Upper lobe of left lung (tissue), 6 donors: Measurements from ENCODE around the gene ESRRG. TPM values are rescaled to one million over a fixed set of nuclear protein-coding genes. Genes with fewer than 3 reads are reported as not detected.

Experiments
- ATAC-seq, 2 donors: fragments of 200-7000 bp; cut with Tn5 transposase; one replicate each; pipeline ENCODE4 v1.9.1; 2022; ENCODE audit warnings: mild to moderate bottlenecking in 2 of 2, moderate library complexity in 2 of 2; ENCODE audit not compliant: low FRiP score in 2 of 2
- DNase-seq, 2 donors: peaks; one replicate each; pipeline ENCODE4 v3.0.0-alpha.2; 2019 to 2020
- H3K27ac ChIP-seq, 4 donors: fragments of 200-600 bp; sonication (generic); one replicate each; pipeline ENCODE4 v1.5.1; 2016 to 2019
- H3K27me3 ChIP-seq, 4 donors: fragments of 200-600 bp; sonication (generic); one replicate each; pipeline ENCODE4 v1.5.1; 2017 to 2019
- H3K36me3 ChIP-seq, 4 donors: fragments of 200-600 bp; sonication (generic); one replicate each; pipeline ENCODE4 v1.5.1; 2016 to 2019
- H3K4me1 ChIP-seq, 4 donors: fragments of 200-600 bp; sonication (generic); one replicate each; pipeline ENCODE4 v1.5.1; 2018 to 2019
- H3K4me3 ChIP-seq, 4 donors: fragments of 200-600 bp; sonication (generic); one replicate each; pipeline ENCODE4 v1.5.1; 2017 to 2019; ENCODE audit warnings: mild to moderate bottlenecking in 2 of 4, moderate library complexity in 1 of 4
- H3K9me3 ChIP-seq, 4 donors: fragments of 200-600 bp; sonication (generic); one replicate each; pipeline ENCODE4 v1.5.1; 2018 to 2019
- EP300 ChIP-seq, 4 donors: sonication (generic); formaldehyde crosslinking; IDR thresholded peaks; one replicate each; pipeline ENCODE4 v1.5.1; 2017; ENCODE audit warnings: antibody characterized with exemption in 4 of 4, control low read depth in 2 of 4
- POLR2A ChIP-seq, 4 donors: fragments of 450-650 bp; IDR thresholded peaks; one replicate each; pipeline ENCODE4 v1.5.1; 2016 to 2017; ENCODE audit warnings: antibody characterized with exemption in 4 of 4, mild to moderate bottlenecking in 2 of 4
- POLR2AphosphoS5 ChIP-seq, 2 donors: sonication (generic); formaldehyde crosslinking; IDR thresholded peaks; one replicate each; pipeline ENCODE4 v1.5.1; 2017; ENCODE audit warnings: antibody characterized with exemption in 2 of 2
- WGBS, 2 donors: methylation state at CpG; one replicate each; pipeline ENCODE4 v1.1.5; 2017 to 2018; 5-methylcytosine and 5-hydroxymethylcytosine counted together
- total RNA-seq, 6 donors: library from RNA; depleted of rRNA in 4 of 6; stranded (reverse); fragments of >200 nt in 4 of 6; gene quantifications; one replicate each; pipeline versions ENCODE4 v1.1.0 to v1.2.1, GENCODE V29; 2016 to 2021
- TF ChIP-seq, protein P1 (sequence below), 6 experiments: fragments of 450-650 bp in 4 of 6; fragments of 200-600 bp in 2 of 6; sonication (generic) in 2 of 6; IDR thresholded peaks; one replicate each; pipeline ENCODE4 v1.5.1; 2016 to 2019; ENCODE audit warnings: antibody characterized with exemption in 6 of 6
- donor health status: DM: no; HTN: no; CAD: no; lungs with moderate emphysema.
- donor health status: DM: no; HTN: yes; CAD: no; lungs with severe emphysema.

Gene ESRRG
- total RNA-seq, 6 donors from 2014 or later: 0.23 to 3.2 (median 0.95) TPM

GRCh38 chr1:216666441-216666840, 56.8 kb downstream of the ESRRG start:
- Histone ChIP-seq H3K4me3 (no peak overlapping the region), H3K27ac (no peak overlapping the region), H3K4me1 (no peaks in the 10 kb centered on the region), H3K9me3 (no peaks in the 10 kb centered on the region), H3K36me3 (no peaks in the 10 kb centered on the region), H3K27me3 (no peaks in the 10 kb centered on the region)
- TF ChIP-seq EP300 (IDR thresholded peaks at IDR 0.05): no peak
- ATAC-seq (no peak), DNase-seq (no peak)
- 82 to 87% methylated on average over 2 of the region's 2 CpGs for WGBS, 2 donors

DNA sequence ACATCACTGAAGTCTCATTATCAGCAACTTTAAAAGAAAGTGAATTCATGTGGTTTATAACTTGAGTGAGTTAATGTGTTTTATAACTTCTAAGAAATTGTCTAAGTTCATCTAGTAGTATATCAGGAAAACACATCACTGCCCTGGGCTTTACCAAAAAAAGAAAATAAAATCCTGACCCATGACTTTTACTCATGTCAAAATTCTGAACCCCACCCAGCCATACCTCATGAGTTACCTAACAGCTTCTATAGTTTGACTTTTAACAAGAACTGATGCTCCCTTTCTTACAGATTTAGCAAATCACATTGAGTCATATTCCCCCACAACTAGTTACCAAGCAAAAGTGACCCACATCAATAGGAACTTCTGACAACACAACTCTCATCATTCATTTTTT, 57.4 kb downstream of the ESRRG start:
- Histone ChIP-seq H3K27me3 (no peaks in the 10 kb centered on the region), H3K36me3 (no peaks in the 10 kb centered on the region), H3K4me3 (no peak overlapping the region), H3K27ac (no peak overlapping the region), H3K4me1 (no peaks in the 10 kb centered on the region), H3K9me3 (no peaks in the 10 kb centered on the region)
- ATAC-seq (no peak), DNase-seq (no peak)
- TF ChIP-seq POLR2AphosphoS5 (IDR thresholded peaks at IDR 0.05): no peak
- no peak for TF ChIP-seq POLR2A (IDR thresholded peaks at IDR 0.05)

DNA sequence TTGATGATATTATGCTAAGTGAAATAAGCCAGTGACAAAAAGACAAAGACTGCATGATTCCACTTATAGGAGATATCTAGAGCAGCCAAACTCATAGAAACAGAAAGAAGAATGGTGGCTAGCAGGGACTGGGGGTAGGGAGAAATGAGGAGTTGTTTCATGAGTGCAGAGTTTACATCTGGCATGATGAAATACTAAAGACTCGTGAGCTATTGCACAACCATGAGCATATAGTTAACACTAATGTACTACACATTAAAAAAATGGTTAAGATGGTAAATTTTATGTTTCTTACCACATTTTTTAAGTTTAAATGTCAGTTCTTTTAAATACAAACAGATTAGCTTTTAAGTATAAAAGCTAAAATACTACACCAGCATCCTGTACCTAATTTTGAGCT, 57.8 kb downstream of the ESRRG start:
- ATAC-seq (no peak), DNase-seq (no peak)
- no peaks in the 10 kb centered on the region for H3K4me1 ChIP-seq
- no peaks in the 10 kb centered on the region for H3K9me3 ChIP-seq
- H3K27me3 ChIP-seq: no peaks in the 10 kb centered on the region
- H3K4me3 ChIP-seq: no peak overlapping the region
- no peak for TF ChIP-seq POLR2A (IDR thresholded peaks at IDR 0.05)
- TF ChIP-seq, protein P1, sequence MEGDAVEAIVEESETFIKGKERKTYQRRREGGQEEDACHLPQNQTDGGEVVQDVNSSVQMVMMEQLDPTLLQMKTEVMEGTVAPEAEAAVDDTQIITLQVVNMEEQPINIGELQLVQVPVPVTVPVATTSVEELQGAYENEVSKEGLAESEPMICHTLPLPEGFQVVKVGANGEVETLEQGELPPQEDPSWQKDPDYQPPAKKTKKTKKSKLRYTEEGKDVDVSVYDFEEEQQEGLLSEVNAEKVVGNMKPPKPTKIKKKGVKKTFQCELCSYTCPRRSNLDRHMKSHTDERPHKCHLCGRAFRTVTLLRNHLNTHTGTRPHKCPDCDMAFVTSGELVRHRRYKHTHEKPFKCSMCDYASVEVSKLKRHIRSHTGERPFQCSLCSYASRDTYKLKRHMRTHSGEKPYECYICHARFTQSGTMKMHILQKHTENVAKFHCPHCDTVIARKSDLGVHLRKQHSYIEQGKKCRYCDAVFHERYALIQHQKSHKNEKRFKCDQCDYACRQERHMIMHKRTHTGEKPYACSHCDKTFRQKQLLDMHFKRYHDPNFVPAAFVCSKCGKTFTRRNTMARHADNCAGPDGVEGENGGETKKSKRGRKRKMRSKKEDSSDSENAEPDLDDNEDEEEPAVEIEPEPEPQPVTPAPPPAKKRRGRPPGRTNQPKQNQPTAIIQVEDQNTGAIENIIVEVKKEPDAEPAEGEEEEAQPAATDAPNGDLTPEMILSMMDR (IDR thresholded peaks at IDR 0.05): no peak
- TF ChIP-seq POLR2AphosphoS5 (IDR thresholded peaks at IDR 0.05): no peak
- no peak for TF ChIP-seq EP300 (IDR thresholded peaks at IDR 0.05)
- WGBS, 2 donors: 43 to 46% methylated on average over 1 of the region's 1 CpG
- no peak overlapping the region for H3K27ac ChIP-seq
- H3K36me3 ChIP-seq: no peaks in the 10 kb centered on the region

DNA sequence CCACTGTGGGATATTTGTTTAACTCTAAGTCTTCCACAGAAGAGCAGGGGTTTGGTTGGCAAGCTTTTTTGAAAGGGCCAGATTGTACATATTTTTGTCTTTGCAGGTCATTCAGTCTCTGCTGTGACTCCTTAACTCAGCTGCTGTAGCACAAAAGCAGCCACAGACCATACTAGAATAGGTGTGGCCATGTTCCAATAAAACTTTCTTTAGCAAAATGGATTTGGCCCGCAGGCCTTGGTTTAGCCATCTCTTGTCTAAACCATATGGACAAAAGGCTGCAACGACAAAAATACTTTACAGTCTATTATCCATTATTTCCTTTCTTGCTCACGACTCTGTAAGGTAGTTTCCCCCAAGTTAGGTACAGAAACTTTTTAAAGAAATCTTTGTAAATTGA, 60.5 kb downstream of the ESRRG start:
- no peak for ATAC-seq
- Histone ChIP-seq H3K4me1 (no peaks in the 10 kb centered on the region), H3K27ac (no peak overlapping the region), H3K9me3 (no peaks in the 10 kb centered on the region), H3K36me3 (no peaks in the 10 kb centered on the region), H3K27me3 (no peaks in the 10 kb centered on the region), H3K4me3 (no peak overlapping the region)
- TF ChIP-seq POLR2AphosphoS5 (IDR thresholded peaks at IDR 0.05) (no peak), POLR2A (IDR thresholded peaks at IDR 0.05) (no peak)
- TF ChIP-seq, protein P1 (IDR thresholded peaks at IDR 0.05): no peak
- DNase-seq: no peak
- 90 to 94% methylated on average over 3 of the region's 3 CpGs for WGBS, 2 donors

DNA sequence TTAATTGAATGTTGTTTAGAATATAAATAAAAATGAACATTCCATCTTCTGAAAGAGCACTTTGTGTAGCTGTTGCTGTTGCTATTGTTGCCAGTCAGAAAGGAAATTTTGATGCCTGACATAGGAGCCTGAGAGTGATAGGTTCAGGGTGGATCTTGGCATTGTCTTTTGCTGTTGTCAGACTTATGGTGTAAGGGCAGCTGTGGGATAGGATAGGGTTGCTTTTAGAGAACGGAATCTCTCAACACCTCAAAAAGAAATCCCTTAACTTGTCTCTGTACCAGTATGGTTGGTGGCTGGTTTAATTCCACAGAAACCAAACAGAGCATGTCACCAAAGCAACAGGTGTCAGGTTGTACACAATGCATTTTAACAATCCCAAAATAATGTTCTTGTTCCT, 62.7 kb downstream of the ESRRG start:
- WGBS, 2 donors: 88 to 92% methylated on average over 1 of the region's 1 CpG
- Histone ChIP-seq H3K4me1 (no peaks in the 10 kb centered on the region), H3K27me3 (no peaks in the 10 kb centered on the region), H3K9me3 (no peaks in the 10 kb centered on the region), H3K36me3 (no peaks in the 10 kb centered on the region), H3K27ac (no peak overlapping the region), H3K4me3 (no peak overlapping the region)
- no peak for TF ChIP-seq POLR2A (IDR thresholded peaks at IDR 0.05)
- TF ChIP-seq, protein P1 (IDR thresholded peaks at IDR 0.05): no peak
- no peak for TF ChIP-seq POLR2AphosphoS5 (IDR thresholded peaks at IDR 0.05)
- TF ChIP-seq EP300 (IDR thresholded peaks at IDR 0.05): no peak
- DNase-seq (no peak), ATAC-seq (no peak)

- Histone ChIP-seq H3K4me1 (no peaks in the 10 kb centered on the region), H3K36me3 (no peaks in the 10 kb centered on the region), H3K4me3 (no peak overlapping the region), H3K27me3 (no peaks in the 10 kb centered on the region), H3K9me3 (no peaks in the 10 kb centered on the region), H3K27ac (no peak overlapping the region)
- ATAC-seq (no peak), DNase-seq (no peak)
- TF ChIP-seq POLR2A (IDR thresholded peaks at IDR 0.05) (no peak), POLR2AphosphoS5 (IDR thresholded peaks at IDR 0.05) (no peak), EP300 (IDR thresholded peaks at IDR 0.05) (no peak)
- TF ChIP-seq, protein P1 (IDR thresholded peaks at IDR 0.05): no peak
- WGBS, 2 donors: 73 to 79% methylated on average over 4 of the region's 4 CpGs
These were observed 70.2 kb downstream of the ESRRG start for GRCh38 chr1:216653001-216653400.
